Adrenal gland (tissue), 12 donors: ENCODE data around the gene PPP1R12B. TPM values are rescaled to one million over a fixed set of nuclear protein-coding genes. Genes with fewer than 3 reads are reported as not detected.

ENCODE experiments used
- DNase-seq, 7 donors: peaks; one replicate each; pipeline ENCODE4 v3.0.0-alpha.2; 2019 to 2020
- H3K27ac ChIP-seq, 5 donors: fragments of 200-600 bp; sonication (generic) in 4 of 5; 1 replicate in 3 of 5; 2 replicates in 2 of 5; pipeline versions ENCODE4 v1.5.1 to v1.8.0; 2016 to 2020; ENCODE audit warnings: mild to moderate bottlenecking in 1 of 5
- H3K27me3 ChIP-seq: fragments of 200-600 bp; 2 replicates; pipeline ENCODE4 v1.8.0; 2021
- H3K36me3 ChIP-seq, 2 donors: fragments of 200-600 bp; replicated peaks in 1 of 2; 1 replicate in 1 of 2; 2 replicates in 1 of 2; pipeline versions ENCODE4 v1.5.1 to v1.8.0; 2018 to 2022
- H3K4me1 ChIP-seq, 2 donors: fragments of 200-600 bp; replicated peaks in 1 of 2; 1 replicate in 1 of 2; 2 replicates in 1 of 2; pipeline versions ENCODE4 v1.5.1 to v1.8.0; 2018 to 2021
- H3K4me3 ChIP-seq, 4 donors: fragments of 200-600 bp; sonication (generic) in 3 of 4; one replicate each; pipeline ENCODE4 v1.5.1; 2016 to 2018
- H3K9me3 ChIP-seq, 3 donors: fragments of 200-600 bp; sonication (generic) in 1 of 3; replicated peaks in 1 of 3; 1 replicate in 2 of 3; 2 replicates in 1 of 3; pipeline versions ENCODE4 v1.5.1 to v1.8.0; 2016 to 2021
- CTCF ChIP-seq, 6 experiments: fragments of 450-650 bp in 4 of 6; fragments of 200-600 bp in 2 of 6; sonication (generic) in 1 of 6; IDR thresholded peaks; 1 replicate in 5 of 6; 2 replicates in 1 of 6; pipeline versions ENCODE4 v1.5.1 to v1.8.0; 2016 to 2021; ENCODE audit warnings: antibody characterized with exemption in 6 of 6, mild to moderate bottlenecking in 2 of 6, moderate library complexity in 1 of 6
- POLR2A ChIP-seq, 2 donors: fragments of 450-650 bp; IDR thresholded peaks; one replicate each; pipeline ENCODE4 v1.6.1; 2017; ENCODE audit warnings: antibody characterized with exemption in 2 of 2, mild to moderate bottlenecking in 2 of 2, moderate library complexity in 1 of 2
- WGBS, 4 donors: extraction: QIAGEN DNeasy Blood & Tissue Kit in 2 of 4; methylation state at CpG; one replicate each; pipeline versions ENCODE4 v1.1.5 to v1.1.7; 2013 to 2017; 5-methylcytosine and 5-hydroxymethylcytosine counted together
- intact Hi-C, 2 donors: fragments of 100-400 bp; cut with DNase I; formaldehyde crosslinking; loops; one replicate each; pipeline versions ENCODE4 v1.14.1 to v1.15.0; 2022 to 2023
- polyA plus RNA-seq, 3 donors: library from polyadenylated mRNA; stranded (reverse); fragments of 200-250 nt in 2 of 3; fragments of 350-450 nt in 1 of 3; fragmentation: Illumina TruSeq in 1 of 3; extraction: RNeasy Lipid Tissue Mini Kit (QIAGEN cat#74804) in 1 of 3; gene quantifications; one replicate each; pipeline ENCODE4 v1.2.3, GENCODE V29; 2013 to 2014
- total RNA-seq, 9 donors: library from RNA; depleted of rRNA in 4 of 9; stranded (reverse); fragments of >200 nt in 4 of 9; fragments of 120-200 nt in 1 of 9; fragmentation: NEBNext Ultra II Directional in 1 of 9; extraction: Animal tissue kit (Norgen Biotek cat#: 25700) in 1 of 9; gene quantifications; one replicate each; pipeline versions ENCODE4 v1.1.0 to v1.2.4, GENCODE V29; 2013 to 2023
- donor health status: healthy with polysubstance abuse.
- donor health status: Bipolar disorder and iron deficiency.
- donor health status: DM: yes; HTN: yes; CAD: no.
- donor health status: DM: no; HTN: no; CAD: no.
- donor health status: DM: no; HTN: no; CAD: no.
- donor health status: DM: yes; HTN: yes; CAD: no.

The PPP1R12B gene
- total and polyA plus RNA-seq, 12 donors, result 3.0 to 43.9 (median 19.8) TPM

GRCh38 chr1:202333861-202334260 lies 14.6 kb upstream of the PPP1R12B start:
- TF ChIP-seq CTCF (IDR thresholded peaks at IDR 0.05) (no peak), POLR2A (IDR thresholded peaks at IDR 0.05) (no peak)
- no peak overlapping the region for H3K27ac ChIP-seq
- no peak overlapping the region for H3K4me3 ChIP-seq
- DNase-seq, result no peak
- H3K9me3 ChIP-seq, result no peaks in the 10 kb centered on the region
- H3K4me1 ChIP-seq, result no peaks in the 10 kb centered on the region
- 36 to 47% (median 42%) methylated on average over 4 of the region's 4 CpGs for WGBS, 4 donors
- H3K36me3 ChIP-seq, result peaks cover 0 to 4% of the 10 kb centered on the region in 2 donors
- intact Hi-C loops, result loop anchor here in 1 of 2 donors (10.0 kb wide), 1 partner anchor 381 kb away; the partner anchor contains the start of gene SYT2
- H3K27me3 ChIP-seq, result no peaks in the 10 kb centered on the region

- DNase-seq, result no peak
- Histone ChIP-seq H3K4me3 (no peak overlapping the region), H3K27ac (no peak overlapping the region), H3K4me1 (peaks cover 0 to 6% of the 10 kb centered on the region in 2 donors), H3K9me3 (no peaks in the 10 kb centered on the region), H3K36me3 (no peaks in the 10 kb centered on the region), H3K27me3 (no peaks in the 10 kb centered on the region)
- 48 to 58% (median 56%) methylated on average over 4 of the region's 4 CpGs for WGBS, 4 donors
- no peak for TF ChIP-seq POLR2A (IDR thresholded peaks at IDR 0.05)
- TF ChIP-seq CTCF (IDR thresholded peaks at IDR 0.05), result peak; percentile 61 to 88 (median 72)
- intact Hi-C loops, result loop anchor here in 1 of 2 donors (10.0 kb wide), 1 partner anchor 71 kb away; no protein-coding TSS in a partner anchor
These were observed 4.7 kb upstream of the PPP1R12B start for GRCh38 chr1:202343652-202344349.

GRCh38 chr1:202348005-202348508 lies 442 bp upstream of the PPP1R12B start:
- H3K27ac ChIP-seq, result peak overlapping the region in 1 of 5 donors; percentile 40
- H3K9me3 ChIP-seq, result no peaks in the 10 kb centered on the region
- 48 to 51% (median 50%) methylated on average over 6 of the region's 6 CpGs for WGBS, 4 donors
- DNase-seq, result no peak
- TF ChIP-seq POLR2A (IDR thresholded peaks at IDR 0.05), result no peak
- TF ChIP-seq CTCF (IDR thresholded peaks at IDR 0.05), result no peak
- peaks cover 0 to 16% of the 10 kb centered on the region in 2 donors for H3K4me1 ChIP-seq
- no peaks in the 10 kb centered on the region for H3K27me3 ChIP-seq
- intact Hi-C loops, result loop anchor here in 1 of 2 donors (10.0 kb wide), 1 partner anchor 67 kb away; no protein-coding TSS in a partner anchor
- H3K36me3 ChIP-seq, result no peaks in the 10 kb centered on the region
- no peak overlapping the region for H3K4me3 ChIP-seq

GRCh38 chr1:202349206-202349928 lies 868 bp downstream of the PPP1R12B start:
- Histone ChIP-seq H3K4me1 (peaks cover 0 to 18% of the 10 kb centered on the region in 2 donors), H3K4me3 (peak overlapping the region; percentile 56 to 96 (median 84)), H3K27me3 (no peaks in the 10 kb centered on the region), H3K36me3 (no peaks in the 10 kb centered on the region), H3K27ac (peak overlapping the region in 4 of 5 donors; percentile 70 to 92 (median 84)), H3K9me3 (no peaks in the 10 kb centered on the region)
- peak in 5 of 7 donors; percentile 45 to 77 (median 50) for DNase-seq
- TF ChIP-seq CTCF (IDR thresholded peaks at IDR 0.05) (no peak), POLR2A (IDR thresholded peaks at IDR 0.05) (no peak)
- 7 to 10% (median 8%) methylated on average over 10 to 12 of the region's 12 CpGs for WGBS, 4 donors
- intact Hi-C loops, result loop anchor here in 1 of 2 donors (10.0 kb wide), 1 partner anchor 65 kb away; no protein-coding TSS in a partner anchor
